HepG2 (cell line): ENCODE data around the gene EEF1A2. TPM values are rescaled to one million over a fixed set of nuclear protein-coding genes. Genes with fewer than 3 reads are reported as not detected.
A peak's percentile ranks its signal among the peaks of the same experiment; 100 is the strongest.

Experiments used
- ASH2L ChIP-seq: fragments of 300-600, 200-600 bp; sonication (generic); IDR thresholded peaks from 2 replicates; pipeline ENCODE4 v1.7.0; 2017; ENCODE audit warnings: low read depth, mild to moderate bottlenecking, moderate library complexity, mixed read lengths, low read length; ENCODE audit not compliant: insufficient read length
- BORCS8-MEF2B ChIP-seq: sonication (generic); formaldehyde crosslinking; IDR thresholded peaks from 2 replicates; pipeline ENCODE4 v1.8.0; 2022; ENCODE audit warnings: mild to moderate bottlenecking, missing genetic modification reagents
- BRD4 ChIP-seq: sonication (generic); formaldehyde crosslinking; IDR thresholded peaks from 2 replicates; pipeline ENCODE4 v1.4.0; 2020; ENCODE audit warnings: missing genetic modification reagents
- CHD2 ChIP-seq: IDR thresholded peaks from 2 replicates; pipeline ENCODE4 v1.6.1; 2011; ENCODE audit warnings: low read depth, low read length, improper control_type of control experiment
- DPF2 ChIP-seq: sonication (generic); formaldehyde crosslinking; IDR thresholded peaks from 2 replicates; pipeline ENCODE4 v1.4.0; 2020; ENCODE audit warnings: mild to moderate bottlenecking, low read depth, missing genetic modification reagents, borderline replicate concordance
- ETS1 ChIP-seq: sonication (generic); formaldehyde crosslinking; IDR thresholded peaks from 2 replicates; pipeline ENCODE4 v1.4.0; 2020; ENCODE audit warnings: missing genetic modification reagents
- GTF2F1 ChIP-seq: fragments of 150-350 bp; IDR thresholded peaks from 2 replicates; pipeline ENCODE4 v1.6.1; 2014; ENCODE audit warnings: low read length
- HES4 ChIP-seq: sonication (generic); formaldehyde crosslinking; IDR thresholded peaks from 2 replicates; pipeline ENCODE4 v1.9.0; 2021; ENCODE audit warnings: mild to moderate bottlenecking, missing genetic modification reagents, borderline replicate concordance
- JARID2 ChIP-seq: sonication (generic); formaldehyde crosslinking; IDR thresholded peaks from 2 replicates; pipeline ENCODE4 v1.8.1; 2023; ENCODE audit warnings: missing genetic modification reagents, inconsistent platforms; ENCODE audit not compliant: insufficient replicate concordance
- KLF13 ChIP-seq: sonication (generic); formaldehyde crosslinking; IDR thresholded peaks from 2 replicates; pipeline ENCODE4 v1.4.0; 2020; ENCODE audit warnings: mild to moderate bottlenecking, missing genetic modification reagents
- LCORL ChIP-seq, 2 experiments: fragments of 450-650 bp in 1 of 2; sonication (generic) in 1 of 2; formaldehyde crosslinking in 1 of 2; IDR thresholded peaks; 2 replicates each; pipeline versions ENCODE4 v1.5.0 to v1.6.1; 2017 to 2020; ENCODE audit warnings: antibody characterized with exemption in 1 of 2, missing genetic modification reagents in 1 of 2
- PAWR ChIP-seq: sonication (generic); formaldehyde crosslinking; IDR thresholded peaks from 2 replicates; pipeline ENCODE4 v1.4.0; 2020; ENCODE audit warnings: missing genetic modification reagents, mild to moderate bottlenecking, borderline replicate concordance
- POLR2G ChIP-seq: fragments of 200-400 bp; formaldehyde crosslinking; IDR thresholded peaks from 2 replicates; pipeline ENCODE4 v1.6.1; 2018; ENCODE audit warnings: mild to moderate bottlenecking, low read depth, low read length, moderate library complexity
- REXO4 ChIP-seq: sonication (generic); formaldehyde crosslinking; IDR thresholded peaks from 2 replicates; pipeline ENCODE4 v1.8.0; 2022; ENCODE audit warnings: missing genetic modification reagents, mild to moderate bottlenecking, borderline replicate concordance
- SNAI1 ChIP-seq: sonication (generic); formaldehyde crosslinking; IDR thresholded peaks from 2 replicates; pipeline ENCODE4 v1.5.0; 2020; ENCODE audit warnings: mild to moderate bottlenecking, missing genetic modification reagents, borderline replicate concordance
- THAP7 ChIP-seq: sonication (generic); formaldehyde crosslinking; IDR thresholded peaks from 2 replicates; pipeline ENCODE4 v1.8.1; 2023; ENCODE audit warnings: mild to moderate bottlenecking, missing genetic modification reagents
- ZNF124 ChIP-seq: sonication (generic); formaldehyde crosslinking; IDR thresholded peaks from 2 replicates; pipeline ENCODE4 v1.4.0; 2020; ENCODE audit warnings: missing genetic modification reagents
- ZNF232 ChIP-seq: sonication (generic); formaldehyde crosslinking; IDR thresholded peaks from 2 replicates; pipeline ENCODE4 v1.4.0; 2020; ENCODE audit warnings: missing genetic modification reagents, borderline replicate concordance
- ZNF367 ChIP-seq: sonication (generic); formaldehyde crosslinking; IDR thresholded peaks from 2 replicates; pipeline ENCODE4 v1.4.0; 2020; ENCODE audit warnings: missing genetic modification reagents, borderline replicate concordance
- ZNF569 ChIP-seq: sonication (generic); formaldehyde crosslinking; IDR thresholded peaks from 2 replicates; pipeline ENCODE4 v1.5.0; 2020; ENCODE audit warnings: mild to moderate bottlenecking, missing genetic modification reagents, moderate library complexity, borderline replicate concordance
- ZNF740 ChIP-seq: sonication (generic); formaldehyde crosslinking; IDR thresholded peaks from 2 replicates; pipeline ENCODE4 v1.4.0; 2020; ENCODE audit warnings: missing genetic modification reagents
- ZNF773 ChIP-seq: sonication (generic); formaldehyde crosslinking; IDR thresholded peaks from 2 replicates; pipeline ENCODE4 v1.4.0; 2020; ENCODE audit warnings: missing genetic modification reagents, borderline replicate concordance
- polyA plus RNA-seq, 8 experiments: library from polyadenylated mRNA; depleted of rRNA in 3 of 8; stranded (reverse) in 7 of 8; unstranded in 1 of 8; fragments of >200 nt; fragmentation: Illumina TruSeq in 4 of 8; extraction: Trizol in 4 of 8; gene quantifications; 2 replicates each; pipeline versions ENCODE4 v1.2.1 to v1.2.3, GENCODE V29; 2011 to 2016; ENCODE audit warnings: low read depth in 4 of 8, missing spikeins in 1 of 8, mixed read lengths in 1 of 8; ENCODE audit not compliant: insufficient read depth in 1 of 8
- total RNA-seq, 5 experiments: library from RNA; depleted of rRNA; stranded (reverse); fragments of >200 nt; fragmentation: Illumina TruSeq; extraction: Trizol; gene quantifications; 2 replicates each; pipeline ENCODE4 v1.2.3, GENCODE V29; 2016; ENCODE audit warnings: low read depth in 1 of 5
- TF ChIP-seq, protein P1 (sequence below): sonication (generic); formaldehyde crosslinking; IDR thresholded peaks from 2 replicates; pipeline ENCODE4 v1.4.0; 2020; ENCODE audit warnings: mild to moderate bottlenecking, missing genetic modification reagents
- TF ChIP-seq, protein P2 (sequence below): sonication (generic); formaldehyde crosslinking; IDR thresholded peaks from 2 replicates; pipeline ENCODE4 v1.8.0; 2023; ENCODE audit warnings: mild to moderate bottlenecking, missing genetic modification reagents

The EEF1A2 gene
- total and polyA plus RNA-seq, 2 of the 13 experiments (the other 11 are each of a cell fraction or from before 2014, with no cell fraction given) = 0.44 to 0.87 TPM

GRCh38 chr20:63537525-63538203 lies 38.8 kb upstream of the EEF1A2 start (continued):
- TF ChIP-seq SNAI1 (CRISPR knock-in tag) (no peak), HES4 (CRISPR knock-in tag) (no peak), PAWR (no peak), DPF2 (CRISPR knock-in tag) (no peak), JARID2 (CRISPR knock-in tag) (peak; percentile 96), BRD4 (peak; percentile 76; the same call in 1 of the 2 replicates), ZNF569 (no peak), ETS1 (CRISPR knock-in tag) (no peak; the same call in 1 of the 2 replicates), LCORL (IDR thresholded peaks at IDR 0.05) (peak; percentile 40; the same call in 1 of the 2 replicates), LCORL (CRISPR knock-in tag; IDR thresholded peaks at IDR 0.05) (peak; percentile 98), POLR2G (peak; percentile 76), ZNF367 (CRISPR knock-in tag) (peak; percentile 69; the same call in 1 of the 2 replicates), GTF2F1 (no peak), ZNF740 (peak; percentile 91), BORCS8-MEF2B (CRISPR knock-in tag) (peak; percentile 84), ZNF124 (CRISPR knock-in tag) (peak; percentile 88; the same call in 1 of the 2 replicates), ZNF773 (CRISPR knock-in tag) (peak; percentile 75; the same call in 1 of the 2 replicates), THAP7 (CRISPR knock-in tag) (peak; percentile 87), KLF13 (no peak), ZNF232 (CRISPR knock-in tag) (peak; percentile 89; the same call in 1 of the 2 replicates), CHD2 (no peak; the same call in 1 of the 2 replicates), REXO4 (CRISPR knock-in tag) (no peak), ASH2L (no peak)
- TF ChIP-seq, protein P1, sequence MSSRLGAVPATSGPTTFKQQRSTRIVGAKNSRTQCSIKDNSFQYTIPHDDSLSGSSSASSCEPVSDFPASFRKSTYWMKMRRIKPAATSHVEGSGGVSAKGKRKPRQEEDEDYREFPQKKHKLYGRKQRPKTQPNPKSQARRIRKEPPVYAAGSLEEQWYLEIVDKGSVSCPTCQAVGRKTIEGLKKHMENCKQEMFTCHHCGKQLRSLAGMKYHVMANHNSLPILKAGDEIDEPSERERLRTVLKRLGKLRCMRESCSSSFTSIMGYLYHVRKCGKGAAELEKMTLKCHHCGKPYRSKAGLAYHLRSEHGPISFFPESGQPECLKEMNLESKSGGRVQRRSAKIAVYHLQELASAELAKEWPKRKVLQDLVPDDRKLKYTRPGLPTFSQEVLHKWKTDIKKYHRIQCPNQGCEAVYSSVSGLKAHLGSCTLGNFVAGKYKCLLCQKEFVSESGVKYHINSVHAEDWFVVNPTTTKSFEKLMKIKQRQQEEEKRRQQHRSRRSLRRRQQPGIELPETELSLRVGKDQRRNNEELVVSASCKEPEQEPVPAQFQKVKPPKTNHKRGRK (CRISPR knock-in tag) = no peak
- TF ChIP-seq, protein P2, sequence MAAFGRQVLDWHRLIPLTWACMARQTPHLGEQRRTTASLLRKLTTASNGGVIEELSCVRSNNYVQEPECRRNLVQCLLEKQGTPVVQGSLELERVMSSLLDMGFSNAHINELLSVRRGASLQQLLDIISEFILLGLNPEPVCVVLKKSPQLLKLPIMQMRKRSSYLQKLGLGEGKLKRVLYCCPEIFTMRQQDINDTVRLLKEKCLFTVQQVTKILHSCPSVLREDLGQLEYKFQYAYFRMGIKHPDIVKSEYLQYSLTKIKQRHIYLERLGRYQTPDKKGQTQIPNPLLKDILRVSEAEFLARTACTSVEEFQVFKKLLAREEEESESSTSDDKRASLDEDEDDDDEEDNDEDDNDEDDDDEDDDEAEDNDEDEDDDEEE (CRISPR knock-in tag) = 0 out of 2 replicates have a peak, but pooled peaks have one; percentile 8
